Measurements from ENCODE around the gene SPEF2.

The SPEF2 gene

DNA sequence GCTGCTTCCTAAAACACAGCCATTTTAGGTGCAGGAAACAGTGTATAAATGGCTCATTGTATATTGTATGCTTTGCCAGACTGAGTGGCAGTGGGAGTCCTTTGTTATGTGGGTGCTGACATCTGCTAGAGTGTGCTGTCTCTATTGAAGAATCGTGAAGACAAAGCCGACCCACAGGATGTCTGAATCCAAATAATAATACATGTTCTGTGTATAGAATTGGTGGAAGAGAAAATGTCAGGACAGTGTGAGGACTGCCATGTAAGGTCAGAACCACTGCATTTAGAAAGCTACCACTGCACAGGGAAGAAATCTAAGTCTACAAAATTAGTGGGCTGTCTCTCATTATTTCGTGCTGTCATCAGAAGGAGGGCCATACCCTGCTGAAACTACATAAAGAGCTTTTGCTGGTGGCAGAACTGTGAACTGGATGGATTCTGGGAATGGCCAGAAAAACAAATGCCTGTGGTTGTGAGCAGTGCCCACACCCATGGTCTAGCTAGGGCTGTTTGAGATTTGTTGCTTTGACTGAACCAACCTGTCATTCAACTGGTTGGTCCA lies 241.5 kb downstream of the SPEF2 start:
- Histone ChIP-seq H3K9me3 (ENCODE audit: insufficient read depth, low read depth, low read length) (no peaks in the 10 kb centered on the region), H2BK12ac (ENCODE audit: low read length) (no peak overlapping the region), H3K23ac (ENCODE audit: low read length) (no peak overlapping the region), H3K4me1 (ENCODE audit: control insufficient read depth in 1 of 2, insufficient read depth in 2 of 2, low read length in 2 of 2) (peaks cover 0 to 3% of the 10 kb centered on the region in 2 experiments), H3K9ac (ENCODE audit: low read length) (no peak overlapping the region), H3K36me3 (ENCODE audit: control insufficient read depth in 1 of 2, insufficient read depth in 2 of 2, low read length in 2 of 2) (no peaks in the 10 kb centered on the region), H3K4ac (ENCODE audit: low read depth, low read length) (no peak overlapping the region), H2BK5ac (ENCODE audit: low read depth, low read length, poor library complexity) (no peak overlapping the region), H3K27me3 (ENCODE audit: insufficient read depth, low read length) (no peaks in the 10 kb centered on the region), H4K12ac (ENCODE audit: low read depth, low read length) (no peak overlapping the region), H4K91ac (ENCODE audit: low read depth, low read length) (no peak overlapping the region), H2AK5ac (ENCODE audit: low read length) (no peak overlapping the region), H3K27ac (ENCODE audit: low read depth, low read length) (no peak overlapping the region), H2AFZ (ENCODE audit: insufficient read depth, low read length, poor library complexity) (no peak overlapping the region), H3K79me1 (ENCODE audit: low read length) (no peaks in the 10 kb centered on the region), H3K18ac (ENCODE audit: low read length) (no peak overlapping the region), H3K4me3 (ENCODE audit: low read depth, low read length) (no peak overlapping the region), H3K4me2 (ENCODE audit: low read length) (no peak overlapping the region), H3K79me2 (ENCODE audit: control insufficient read depth, insufficient read depth, low read length, poor library complexity) (no peaks in the 10 kb centered on the region), H2BK120ac (ENCODE audit: insufficient read depth, low read length, poor library complexity) (no peak overlapping the region), H4K8ac (ENCODE audit: low read depth, low read length) (no peak overlapping the region), H3K14ac (ENCODE audit: low read length) (no peak overlapping the region)
- peak; percentile 20 to 36 for DNase-seq
- no CpG with 5 or more reads among the region's 3 CpGs for WGBS (ENCODE audit: extremely low coverage, insufficient coverage, insufficient read length)

DNA sequence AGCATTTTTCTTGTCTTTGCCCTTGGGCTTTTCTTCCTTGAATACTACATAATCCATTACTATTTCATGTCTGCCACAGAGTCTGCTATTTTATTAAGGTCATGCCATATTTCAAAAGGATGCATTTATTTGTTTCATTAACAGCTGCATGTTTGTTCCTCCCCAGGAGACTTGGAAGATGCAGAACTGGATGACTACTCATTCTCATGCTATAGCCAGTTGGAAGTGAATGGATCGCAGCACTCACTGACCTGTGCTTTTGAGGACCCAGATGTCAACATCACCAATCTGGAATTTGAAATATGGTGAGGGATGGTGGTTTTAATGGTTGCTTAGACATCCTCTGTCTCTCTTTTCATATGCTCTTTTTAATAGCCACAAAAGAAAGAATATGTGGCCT lies 243.0 kb downstream of the SPEF2 start:
- Histone ChIP-seq H3K79me1 (ENCODE audit: low read length) (no peaks in the 10 kb centered on the region), H3K23ac (ENCODE audit: low read length) (no peak overlapping the region), H3K36me3 (ENCODE audit: control insufficient read depth in 1 of 2, insufficient read depth in 2 of 2, low read length in 2 of 2) (no peaks in the 10 kb centered on the region), H3K4ac (ENCODE audit: low read depth, low read length) (no peak overlapping the region), H2BK12ac (ENCODE audit: low read length) (no peak overlapping the region), H3K27ac (ENCODE audit: low read depth, low read length) (no peak overlapping the region), H3K9ac (ENCODE audit: low read length) (no peak overlapping the region), H4K12ac (ENCODE audit: low read depth, low read length) (no peak overlapping the region), H3K4me2 (ENCODE audit: low read length) (no peak overlapping the region), H2BK120ac (ENCODE audit: insufficient read depth, low read length, poor library complexity) (no peak overlapping the region), H3K18ac (ENCODE audit: low read length) (no peak overlapping the region), H3K9me3 (ENCODE audit: insufficient read depth, low read depth, low read length) (no peaks in the 10 kb centered on the region), H3K27me3 (ENCODE audit: insufficient read depth, low read length) (no peaks in the 10 kb centered on the region), H2AFZ (ENCODE audit: insufficient read depth, low read length, poor library complexity) (no peak overlapping the region), H3K14ac (ENCODE audit: low read length) (no peak overlapping the region), H2AK5ac (ENCODE audit: low read length) (no peak overlapping the region), H4K8ac (ENCODE audit: low read depth, low read length) (no peak overlapping the region), H3K4me1 (ENCODE audit: control insufficient read depth in 1 of 2, insufficient read depth in 2 of 2, low read length in 2 of 2) (peaks cover 0 to 3% of the 10 kb centered on the region in 2 experiments), H2BK5ac (ENCODE audit: low read depth, low read length, poor library complexity) (no peak overlapping the region), H4K91ac (ENCODE audit: low read depth, low read length) (no peak overlapping the region), H3K79me2 (ENCODE audit: control insufficient read depth, insufficient read depth, low read length, poor library complexity) (no peaks in the 10 kb centered on the region), H3K4me3 (ENCODE audit: low read depth, low read length) (no peak overlapping the region)
- no CpG with 5 or more reads among the region's 1 CpG for WGBS (ENCODE audit: extremely low coverage, insufficient coverage, insufficient read length)
- DNase-seq: peak; percentile 48 to 82

DNA sequence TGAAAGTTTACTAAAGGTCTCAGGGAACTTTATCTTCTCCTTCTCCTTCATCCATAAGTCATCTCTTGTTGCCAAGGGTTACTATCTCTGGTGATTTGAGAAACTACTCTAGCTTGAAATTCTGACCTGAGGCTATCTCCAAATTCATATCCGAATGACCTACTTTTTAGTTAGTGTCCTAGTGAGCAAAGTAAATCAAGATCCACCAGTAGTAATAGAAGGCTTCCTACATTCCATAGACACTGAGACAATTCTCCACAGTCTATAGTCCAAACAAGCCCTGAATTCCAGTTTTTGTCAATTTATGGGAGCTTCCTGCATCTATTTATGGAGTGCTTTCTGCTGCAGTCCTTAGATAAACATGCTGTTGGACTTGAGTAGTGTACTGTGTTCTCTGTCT lies 244.1 kb downstream of the SPEF2 start:
- Histone ChIP-seq H4K8ac (ENCODE audit: low read depth, low read length) (no peak overlapping the region), H2AK5ac (ENCODE audit: low read length) (no peak overlapping the region), H4K91ac (ENCODE audit: low read depth, low read length) (no peak overlapping the region), H3K79me1 (ENCODE audit: low read length) (no peaks in the 10 kb centered on the region), H2BK12ac (ENCODE audit: low read length) (no peak overlapping the region), H2AFZ (ENCODE audit: insufficient read depth, low read length, poor library complexity) (no peak overlapping the region), H3K36me3 (ENCODE audit: control insufficient read depth in 1 of 2, insufficient read depth in 2 of 2, low read length in 2 of 2) (no peaks in the 10 kb centered on the region), H2BK120ac (ENCODE audit: insufficient read depth, low read length, poor library complexity) (no peak overlapping the region), H3K9me3 (ENCODE audit: insufficient read depth, low read depth, low read length) (no peaks in the 10 kb centered on the region), H4K12ac (ENCODE audit: low read depth, low read length) (no peak overlapping the region), H2BK5ac (ENCODE audit: low read depth, low read length, poor library complexity) (no peak overlapping the region), H3K4me1 (ENCODE audit: control insufficient read depth in 1 of 2, insufficient read depth in 2 of 2, low read length in 2 of 2) (peaks cover 0 to 3% of the 10 kb centered on the region in 2 experiments), H3K14ac (ENCODE audit: low read length) (no peak overlapping the region), H3K18ac (ENCODE audit: low read length) (no peak overlapping the region), H3K4ac (ENCODE audit: low read depth, low read length) (no peak overlapping the region), H3K79me2 (ENCODE audit: control insufficient read depth, insufficient read depth, low read length, poor library complexity) (no peaks in the 10 kb centered on the region), H3K23ac (ENCODE audit: low read length) (no peak overlapping the region), H3K4me3 (ENCODE audit: low read depth, low read length) (no peak overlapping the region), H3K27me3 (ENCODE audit: insufficient read depth, low read length) (no peaks in the 10 kb centered on the region), H3K9ac (ENCODE audit: low read length) (no peak overlapping the region), H3K4me2 (ENCODE audit: low read length) (no peak overlapping the region), H3K27ac (ENCODE audit: low read depth, low read length) (no peak overlapping the region)
- WGBS (ENCODE audit: extremely low coverage, insufficient coverage, insufficient read length): no CpG with 5 or more reads among the region's 1 CpG
- peak; percentile 42 to 99 for DNase-seq

DNA sequence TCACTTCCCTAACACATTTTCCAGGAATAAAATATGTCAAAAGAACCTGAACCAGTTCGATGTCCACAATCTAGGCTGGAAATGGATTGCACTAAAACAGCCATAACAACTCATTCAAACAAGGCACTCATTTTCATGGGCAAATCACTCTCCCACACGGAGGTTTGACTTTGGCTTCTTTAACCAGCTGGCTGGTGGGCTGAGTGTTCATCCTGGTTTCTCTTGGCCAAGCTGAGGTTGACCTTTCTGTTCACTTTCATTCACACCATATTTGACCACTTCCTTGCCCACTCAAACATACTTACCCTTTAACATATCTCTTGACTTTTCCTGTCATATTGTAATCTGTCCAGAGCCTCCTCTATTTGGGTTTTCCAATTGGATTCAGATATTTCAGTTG lies 244.5 kb downstream of the SPEF2 start:
- H4K91ac ChIP-seq (ENCODE audit: low read depth, low read length): no peak overlapping the region
- no peak overlapping the region for H2BK5ac ChIP-seq (ENCODE audit: low read depth, low read length, poor library complexity)
- no peak overlapping the region for H2AFZ ChIP-seq (ENCODE audit: insufficient read depth, low read length, poor library complexity)
- H3K36me3 ChIP-seq (ENCODE audit: control insufficient read depth in 1 of 2, insufficient read depth in 2 of 2, low read length in 2 of 2): no peaks in the 10 kb centered on the region
- H3K79me2 ChIP-seq (ENCODE audit: control insufficient read depth, insufficient read depth, low read length, poor library complexity): no peaks in the 10 kb centered on the region
- no peak overlapping the region for H3K27ac ChIP-seq (ENCODE audit: low read depth, low read length)
- DNase-seq: no peak
- H4K12ac ChIP-seq (ENCODE audit: low read depth, low read length): no peak overlapping the region
- H3K4me1 ChIP-seq (ENCODE audit: control insufficient read depth in 1 of 2, insufficient read depth in 2 of 2, low read length in 2 of 2): peaks cover 0 to 3% of the 10 kb centered on the region in 2 experiments
- H3K4me2 ChIP-seq (ENCODE audit: low read length): no peak overlapping the region
- no peak overlapping the region for H2AK5ac ChIP-seq (ENCODE audit: low read length)
- no peak overlapping the region for H3K23ac ChIP-seq (ENCODE audit: low read length)
- H3K79me1 ChIP-seq (ENCODE audit: low read length): no peaks in the 10 kb centered on the region
- no peak overlapping the region for H3K4me3 ChIP-seq (ENCODE audit: low read depth, low read length)
- H3K14ac ChIP-seq (ENCODE audit: low read length): no peak overlapping the region
- whole genome bisulfite sequencing (ENCODE audit: extremely low coverage, insufficient coverage, insufficient read length): no CpG with 5 or more reads among the region's 2 CpGs
- H3K9ac ChIP-seq (ENCODE audit: low read length): no peak overlapping the region
- H2BK12ac ChIP-seq (ENCODE audit: low read length): no peak overlapping the region
- no peak overlapping the region for H3K18ac ChIP-seq (ENCODE audit: low read length)
- no peak overlapping the region for H4K8ac ChIP-seq (ENCODE audit: low read depth, low read length)
- H3K9me3 ChIP-seq (ENCODE audit: insufficient read depth, low read depth, low read length): no peaks in the 10 kb centered on the region
- no peak overlapping the region for H3K4ac ChIP-seq (ENCODE audit: low read depth, low read length)
- H2BK120ac ChIP-seq (ENCODE audit: insufficient read depth, low read length, poor library complexity): no peak overlapping the region
- H3K27me3 ChIP-seq (ENCODE audit: insufficient read depth, low read length): no peaks in the 10 kb centered on the region

Data from trophoblast cell (in vitro differentiated cells and primary cell).